Stimulated activated CD4-positive, alpha-beta T cell treated with anti-CD3 and anti-CD28 coated beads, TNF-alpha, amount 100 ng/mL, for 24 hours (primary cell): ENCODE measurements around the gene TNP1.

Source experiments
- DNase-seq, 3 experiments: peaks; one replicate each; pipeline ENCODE4 v3.0.0-alpha.2; 2020; ENCODE audit warnings: low read depth in 3 of 3

The TNP1 gene

GRCh38 chr2:216839688-216840087, 20.2 kb downstream of the TNP1 start:
- no peak for DNase-seq

DNA sequence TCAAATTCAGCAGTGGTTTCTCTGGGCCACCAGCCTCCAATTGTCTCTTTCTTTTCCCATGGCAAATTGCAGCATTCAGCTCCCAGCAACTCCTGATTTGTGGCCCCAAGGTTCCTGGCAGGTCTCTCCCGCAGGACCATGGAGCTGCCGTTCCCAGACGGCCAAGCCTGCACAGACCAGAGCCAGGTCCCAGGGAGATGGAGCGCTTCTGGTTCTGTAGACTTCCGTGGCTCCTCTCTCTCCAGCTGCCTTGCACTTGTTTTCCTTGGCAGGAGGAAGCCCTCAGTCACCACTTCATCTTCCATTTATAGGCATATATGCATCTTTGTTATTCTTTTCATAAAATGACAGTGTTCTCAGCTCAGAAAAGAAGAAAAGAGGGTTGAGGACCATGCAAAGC, 21.7 kb downstream of the TNP1 start:
- no peak for DNase-seq

- DNase-seq: no peak
These were observed 22.1 kb downstream of the TNP1 start for GRCh38 chr2:216837740-216838139.

DNA sequence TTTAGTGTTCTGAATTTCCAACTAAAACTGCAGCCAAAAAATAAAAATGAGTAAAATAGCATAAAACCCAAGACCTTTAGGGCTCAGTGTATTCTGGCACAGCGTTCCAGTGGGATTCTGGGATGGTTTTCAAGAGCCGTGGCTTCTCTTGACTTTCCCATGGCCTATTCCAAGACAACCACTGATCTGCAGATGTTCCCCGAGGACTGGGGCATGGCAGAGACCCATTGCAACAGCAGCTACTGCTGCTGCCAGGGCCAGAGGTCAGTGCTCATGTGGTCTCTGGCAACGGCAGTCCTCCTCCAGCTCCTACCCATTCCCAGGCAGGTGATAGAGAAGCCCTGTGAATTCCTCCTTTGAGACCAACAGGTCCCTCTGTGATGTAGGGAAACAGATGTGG, 26.8 kb downstream of the TNP1 start:
- no peak for DNase-seq

GRCh38 chr2:216830346-216830745, 29.5 kb downstream of the TNP1 start:
- no peak for DNase-seq

- no peak for DNase-seq
These were observed 30.3 kb downstream of the TNP1 start for GRCh38 chr2:216829533-216829932.

- no peak for DNase-seq
These were observed 32.7 kb downstream of the TNP1 start for GRCh38 chr2:216827073-216827720.

- DNase-seq: no peak
These were observed 37.4 kb downstream of the TNP1 start for GRCh38 chr2:216822470-216822869.

DNA sequence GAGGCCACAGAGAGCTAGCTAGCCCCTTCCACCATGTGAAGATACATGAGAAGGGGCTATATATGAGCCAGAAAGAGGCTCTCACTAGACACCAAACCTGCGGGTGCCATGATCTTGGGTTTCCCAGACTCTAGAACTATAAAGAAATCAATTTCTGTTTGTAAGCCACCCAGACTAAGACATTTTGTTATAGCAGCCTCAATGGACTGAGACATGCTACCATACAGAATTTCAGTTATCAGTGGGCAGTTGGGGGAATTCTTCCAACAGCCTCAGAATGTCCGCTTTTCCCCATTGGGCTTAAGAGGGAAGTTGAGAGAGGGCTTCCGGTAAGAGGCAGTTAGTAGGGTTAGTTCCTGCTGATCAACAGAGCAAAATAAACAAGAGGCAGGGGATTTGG, 39.2 kb downstream of the TNP1 start:
- DNase-seq: no peak

GRCh38 chr2:216819766-216820165, 40.1 kb downstream of the TNP1 start:
- no peak for DNase-seq

DNA sequence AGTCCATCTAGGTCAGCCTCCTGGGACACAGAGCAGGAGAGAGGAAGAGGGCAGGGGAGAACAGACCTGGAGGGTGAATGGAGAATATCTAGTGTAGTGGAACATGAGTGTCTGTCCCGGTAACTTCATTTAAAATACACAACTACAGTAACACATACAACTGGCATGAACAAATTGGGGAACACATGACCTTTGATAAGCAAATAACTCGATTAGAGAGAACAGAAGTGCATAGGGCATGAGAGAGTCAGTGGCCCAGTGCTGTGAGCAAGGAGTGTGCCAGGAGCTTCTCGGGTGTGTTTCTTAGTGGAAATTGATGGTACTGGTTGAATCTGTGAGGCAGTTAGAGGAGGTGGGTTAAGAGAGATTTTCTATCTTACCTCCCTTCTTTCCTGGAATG, 40.8 kb downstream of the TNP1 start:
- DNase-seq: no peak

- DNase-seq: no peak
These were observed 49.3 kb downstream of the TNP1 start for GRCh38 chr2:216810399-216811160.
